Suprapubic skin (tissue), 4 donors: ENCODE results near the gene CEBPG. TPM values are rescaled to one million over a fixed set of nuclear protein-coding genes. Genes with fewer than 3 reads are reported as not detected.

Experiments
- DNase-seq, 2 donors: peaks; one replicate each; pipeline ENCODE4 v3.0.0-alpha.2; 2019; ENCODE audit warnings: low spot score in 2 of 2
- H3K27ac ChIP-seq: fragments of 200-600 bp; sonication (generic); one replicate; pipeline ENCODE4 v1.5.1; 2019
- H3K27me3 ChIP-seq: fragments of 200-600 bp; sonication (generic); one replicate; pipeline ENCODE4 v1.5.1; 2019
- H3K36me3 ChIP-seq: fragments of 200-600 bp; sonication (generic); one replicate; pipeline ENCODE4 v1.5.1; 2019
- H3K4me1 ChIP-seq: fragments of 200-600 bp; sonication (generic); one replicate; pipeline ENCODE4 v1.5.1; 2019
- H3K4me3 ChIP-seq: fragments of 200-600 bp; sonication (generic); one replicate; pipeline ENCODE4 v1.5.1; 2019; ENCODE audit warnings: mild to moderate bottlenecking
- H3K9me3 ChIP-seq: fragments of 200-600 bp; sonication (generic); one replicate; pipeline ENCODE4 v1.5.1; 2019
- EP300 ChIP-seq: sonication (generic); formaldehyde crosslinking; IDR thresholded peaks from one replicate; pipeline ENCODE4 v1.6.1; 2017; ENCODE audit warnings: antibody characterized with exemption
- POLR2A ChIP-seq, 2 donors: fragments of 450-650 bp; IDR thresholded peaks; one replicate each; pipeline ENCODE4 v1.6.1; 2017; ENCODE audit warnings: antibody characterized with exemption in 2 of 2, mild to moderate bottlenecking in 2 of 2, moderate library complexity in 2 of 2
- POLR2AphosphoS5 ChIP-seq, 3 donors: sonication (generic); formaldehyde crosslinking; IDR thresholded peaks; one replicate each; pipeline ENCODE4 v1.6.1; 2017; ENCODE audit warnings: antibody characterized with exemption in 3 of 3
- WGBS: methylation state at CpG from one replicate; pipeline ENCODE4 v1.1.5; 2018; 5-methylcytosine and 5-hydroxymethylcytosine counted together
- total RNA-seq, 4 donors: library from RNA; depleted of rRNA; stranded (reverse); fragments of >200 nt; gene quantifications; one replicate each; pipeline ENCODE4 v1.1.0, GENCODE V29; 2016
- TF ChIP-seq, protein P1 (sequence below), 2 donors: fragments of 200-600 bp in 1 of 2; fragments of 450-650 bp in 1 of 2; sonication (generic) in 1 of 2; IDR thresholded peaks; one replicate each; pipeline ENCODE4 v1.5.1; 2016 to 2019; ENCODE audit warnings: antibody characterized with exemption in 2 of 2, mild to moderate bottlenecking in 1 of 2, moderate library complexity in 1 of 2

The CEBPG gene
- total RNA-seq, 4 donors from 2014 or later, result 37.7 to 63.0 (median 45.2) TPM

GRCh38 chr19:33414667-33415605, 41.4 kb downstream of the CEBPG start:
- peaks cover 5% of the 10 kb centered on the region for H3K4me1 ChIP-seq
- no peaks in the 10 kb centered on the region for H3K9me3 ChIP-seq
- H3K27me3 ChIP-seq, result no peaks in the 10 kb centered on the region
- whole genome bisulfite sequencing, result 91% methylated on average over 26 of the region's 32 CpGs
- H3K27ac ChIP-seq, result no peak overlapping the region
- TF ChIP-seq POLR2AphosphoS5 (IDR thresholded peaks at IDR 0.05) (no peak), EP300 (no peak), POLR2A (IDR thresholded peaks at IDR 0.05) (no peak)
- TF ChIP-seq, protein P1, sequence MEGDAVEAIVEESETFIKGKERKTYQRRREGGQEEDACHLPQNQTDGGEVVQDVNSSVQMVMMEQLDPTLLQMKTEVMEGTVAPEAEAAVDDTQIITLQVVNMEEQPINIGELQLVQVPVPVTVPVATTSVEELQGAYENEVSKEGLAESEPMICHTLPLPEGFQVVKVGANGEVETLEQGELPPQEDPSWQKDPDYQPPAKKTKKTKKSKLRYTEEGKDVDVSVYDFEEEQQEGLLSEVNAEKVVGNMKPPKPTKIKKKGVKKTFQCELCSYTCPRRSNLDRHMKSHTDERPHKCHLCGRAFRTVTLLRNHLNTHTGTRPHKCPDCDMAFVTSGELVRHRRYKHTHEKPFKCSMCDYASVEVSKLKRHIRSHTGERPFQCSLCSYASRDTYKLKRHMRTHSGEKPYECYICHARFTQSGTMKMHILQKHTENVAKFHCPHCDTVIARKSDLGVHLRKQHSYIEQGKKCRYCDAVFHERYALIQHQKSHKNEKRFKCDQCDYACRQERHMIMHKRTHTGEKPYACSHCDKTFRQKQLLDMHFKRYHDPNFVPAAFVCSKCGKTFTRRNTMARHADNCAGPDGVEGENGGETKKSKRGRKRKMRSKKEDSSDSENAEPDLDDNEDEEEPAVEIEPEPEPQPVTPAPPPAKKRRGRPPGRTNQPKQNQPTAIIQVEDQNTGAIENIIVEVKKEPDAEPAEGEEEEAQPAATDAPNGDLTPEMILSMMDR (IDR thresholded peaks at IDR 0.05), result no peak
- DNase-seq, result no peak
- no peak overlapping the region for H3K4me3 ChIP-seq
- H3K36me3 ChIP-seq, result peaks cover 10% of the 10 kb centered on the region

DNA sequence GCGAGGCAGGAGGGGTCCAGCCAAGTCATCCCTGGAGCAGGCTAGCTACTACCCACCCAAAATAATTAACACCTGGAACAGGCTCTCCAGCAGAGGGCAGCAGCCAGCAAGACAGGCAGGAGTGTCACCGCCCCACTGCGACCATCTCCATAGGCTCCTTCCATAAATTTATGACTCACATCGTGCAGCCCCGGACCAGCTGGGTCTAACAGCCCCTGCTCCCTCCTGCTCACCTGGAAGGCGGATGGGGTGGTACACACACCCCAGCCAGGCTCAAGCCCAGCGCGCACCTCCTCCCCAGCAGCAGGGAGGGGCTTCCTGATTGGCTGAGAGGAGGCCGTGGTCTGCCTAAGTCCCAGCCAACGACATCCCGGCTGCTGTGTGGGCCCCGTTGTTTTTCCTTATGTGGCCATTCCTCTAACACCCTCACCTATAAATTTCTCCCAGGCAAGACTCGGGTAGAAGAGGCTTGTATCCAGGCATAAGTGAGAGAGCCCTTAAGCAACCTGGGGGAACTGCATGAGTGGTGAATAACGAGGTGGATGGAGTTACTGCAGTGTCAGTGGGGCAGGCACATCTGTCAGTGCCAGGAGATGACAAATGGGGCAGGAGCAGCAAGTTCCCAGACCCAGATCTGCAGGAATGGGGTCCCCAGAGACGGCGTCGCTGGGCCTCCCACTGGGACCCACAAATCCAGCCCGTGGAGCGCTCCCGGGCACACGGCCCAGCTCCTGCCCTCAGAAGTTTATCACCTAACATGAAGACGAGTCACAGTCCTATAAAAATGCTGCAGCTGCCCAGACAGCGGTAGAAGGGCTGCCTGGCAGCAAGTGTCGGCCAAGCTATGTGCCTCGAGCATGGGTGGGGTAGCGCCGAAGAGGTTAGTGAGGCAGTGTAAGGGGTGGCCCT, 43.1 kb downstream of the CEBPG start:
- H3K4me3 ChIP-seq, result no peak overlapping the region
- WGBS, result 32% methylated on average over 12 of the region's 27 CpGs
- DNase-seq, result no peak

GRCh38 chr19:33417751-33418150, 44.2 kb downstream of the CEBPG start:
- Histone ChIP-seq H3K4me1 (peaks cover 5% of the 10 kb centered on the region), H3K27ac (no peak overlapping the region), H3K4me3 (no peak overlapping the region), H3K36me3 (no peaks in the 10 kb centered on the region), H3K9me3 (no peaks in the 10 kb centered on the region), H3K27me3 (no peaks in the 10 kb centered on the region)
- WGBS, result 90% methylated on average over 3 of the region's 14 CpGs
- no peak for DNase-seq
- TF ChIP-seq POLR2AphosphoS5 (IDR thresholded peaks at IDR 0.05) (no peak), POLR2A (IDR thresholded peaks at IDR 0.05) (no peak), EP300 (no peak)
- TF ChIP-seq, protein P1 (IDR thresholded peaks at IDR 0.05), result no peak

More for the DNA sequence above, 43.1 kb downstream of the CEBPG start:
- TF ChIP-seq, protein P1 (IDR thresholded peaks at IDR 0.05), result peak; percentile 5 to 61
- TF ChIP-seq POLR2AphosphoS5 (IDR thresholded peaks at IDR 0.05) (no peak), EP300 (no peak)
- no peak overlapping the region for H3K27ac ChIP-seq
- H3K9me3 ChIP-seq, result no peaks in the 10 kb centered on the region
- no peaks in the 10 kb centered on the region for H3K27me3 ChIP-seq
- H3K4me1 ChIP-seq, result peaks cover 5% of the 10 kb centered on the region
- H3K36me3 ChIP-seq, result no peaks in the 10 kb centered on the region

GRCh38 chr19:33418461-33418860, 45.0 kb downstream of the CEBPG start:
- Histone ChIP-seq H3K4me1 (peaks cover 5% of the 10 kb centered on the region), H3K27ac (no peak overlapping the region), H3K9me3 (no peaks in the 10 kb centered on the region), H3K36me3 (no peaks in the 10 kb centered on the region), H3K4me3 (no peak overlapping the region), H3K27me3 (no peaks in the 10 kb centered on the region)
- TF ChIP-seq POLR2AphosphoS5 (IDR thresholded peaks at IDR 0.05) (no peak), POLR2A (IDR thresholded peaks at IDR 0.05) (no peak), EP300 (no peak)
- TF ChIP-seq, protein P1 (IDR thresholded peaks at IDR 0.05), result no peak
- DNase-seq, result no peak
- 93% methylated on average over 12 of the region's 12 CpGs for WGBS
